A673 (cell line): ENCODE measurements around the gene VWA5A. TPM values are rescaled to one million over a fixed set of nuclear protein-coding genes. Genes with fewer than 3 reads are reported as not detected.

ENCODE experiments used
- BruUV-seq: library from RNA; stranded (reverse); fragments of 400-500 nt; replicated peaks from 2 replicates; lab custom pipeline; 2021; lab: Mats Ljungman, UMichigan
- CTCF ChIA-PET: fragments of 300-600 bp; sonication (Branson Sonifier 250); formaldehyde crosslinking; loops from one replicate; lab custom pipeline; 2022; ENCODE audit warnings: antibody characterized with exemption; lab: Charles Lee
- POLR2A ChIA-PET: fragments of 300-600 bp; sonication (Branson Sonifier 250); formaldehyde crosslinking; loops from one replicate; lab custom pipeline; 2022; ENCODE audit warnings: antibody characterized with exemption; ENCODE audit not compliant: low non-redundant PET; lab: Charles Lee
- DNase-seq: peaks from one replicate; pipeline ENCODE4 v3.0.0-alpha.2; 2015; ENCODE audit warnings: low spot score
- H3K27ac ChIP-seq: fragments of 200-600 bp; sonication (generic); 2 replicates; pipeline ENCODE4 v1.5.1; 2016; ENCODE audit warnings: mixed run types, low read depth, mild to moderate bottlenecking, mixed read lengths, antibody characterized with exemption, low read length; ENCODE audit not compliant: poor library complexity, severe bottlenecking
- H3K27me3 ChIP-seq: fragments of 200-600 bp; sonication (generic); replicated peaks from 2 replicates; pipeline ENCODE4 v1.6.1; 2017; ENCODE audit warnings: mixed run types, low read depth, mild to moderate bottlenecking, mixed read lengths, antibody characterized with exemption, low read length; ENCODE audit not compliant: insufficient read depth, poor library complexity
- H3K36me3 ChIP-seq: fragments of 200-600 bp; sonication (generic); 2 replicates; pipeline ENCODE4 v1.6.1; 2016; ENCODE audit warnings: mixed run types, mild to moderate bottlenecking, mixed read lengths, antibody characterized with exemption, low read length; ENCODE audit not compliant: insufficient read depth, poor library complexity, severe bottlenecking
- H3K4me1 ChIP-seq: fragments of 200-600 bp; sonication (generic); 2 replicates; pipeline ENCODE4 v1.6.1; 2017; ENCODE audit warnings: mixed run types, mild to moderate bottlenecking, mixed read lengths, antibody characterized with exemption, low read length; ENCODE audit not compliant: insufficient read depth, poor library complexity, severe bottlenecking
- H3K4me3 ChIP-seq: fragments of 200-600 bp; sonication (generic); 2 replicates; pipeline ENCODE4 v1.5.1; 2016; ENCODE audit warnings: low read depth, mixed run types, mild to moderate bottlenecking, mixed read lengths, low read length; ENCODE audit not compliant: poor library complexity, severe bottlenecking
- H3K9me3 ChIP-seq: fragments of 200-600 bp; sonication (generic); 2 replicates; pipeline ENCODE4 v1.6.1; 2016; ENCODE audit warnings: mixed run types, low read depth, mild to moderate bottlenecking, mixed read lengths, antibody characterized with exemption, low read length; ENCODE audit not compliant: poor library complexity, severe bottlenecking
- EZH2 ChIP-seq: fragments of 200-600 bp; sonication (generic); IDR thresholded peaks from 2 replicates; pipeline ENCODE4 v1.6.1; 2017; ENCODE audit warnings: borderline replicate concordance, low read depth, mild to moderate bottlenecking, mixed read lengths, antibody characterized with exemption, low read length; ENCODE audit not compliant: poor library complexity, severe bottlenecking
- intact Hi-C: fragments of 100-400 bp; cut with micrococcal nuclease; formaldehyde crosslinking; loops from one replicate; pipeline ENCODE4 v1.10.0; 2022; ENCODE audit not compliant: unreplicated experiment
- total RNA-seq: library from RNA; stranded (reverse); gene quantifications from 2 replicates; pipeline ENCODE4 v1.2.3, GENCODE V29; 2021
- TF ChIP-seq, protein P1 (sequence below): fragments of 300-800, 200-600 bp; sonication (generic); conservative IDR thresholded peaks from 2 replicates; pipeline ENCODE4 v1.5.1; 2017; ENCODE audit warnings: low read depth, mild to moderate bottlenecking, antibody characterized with exemption, low read length, moderate library complexity, mixed read lengths

Gene VWA5A
- total RNA-seq, 1 experiment from 2014 or later, result 11.2 TPM

DNA sequence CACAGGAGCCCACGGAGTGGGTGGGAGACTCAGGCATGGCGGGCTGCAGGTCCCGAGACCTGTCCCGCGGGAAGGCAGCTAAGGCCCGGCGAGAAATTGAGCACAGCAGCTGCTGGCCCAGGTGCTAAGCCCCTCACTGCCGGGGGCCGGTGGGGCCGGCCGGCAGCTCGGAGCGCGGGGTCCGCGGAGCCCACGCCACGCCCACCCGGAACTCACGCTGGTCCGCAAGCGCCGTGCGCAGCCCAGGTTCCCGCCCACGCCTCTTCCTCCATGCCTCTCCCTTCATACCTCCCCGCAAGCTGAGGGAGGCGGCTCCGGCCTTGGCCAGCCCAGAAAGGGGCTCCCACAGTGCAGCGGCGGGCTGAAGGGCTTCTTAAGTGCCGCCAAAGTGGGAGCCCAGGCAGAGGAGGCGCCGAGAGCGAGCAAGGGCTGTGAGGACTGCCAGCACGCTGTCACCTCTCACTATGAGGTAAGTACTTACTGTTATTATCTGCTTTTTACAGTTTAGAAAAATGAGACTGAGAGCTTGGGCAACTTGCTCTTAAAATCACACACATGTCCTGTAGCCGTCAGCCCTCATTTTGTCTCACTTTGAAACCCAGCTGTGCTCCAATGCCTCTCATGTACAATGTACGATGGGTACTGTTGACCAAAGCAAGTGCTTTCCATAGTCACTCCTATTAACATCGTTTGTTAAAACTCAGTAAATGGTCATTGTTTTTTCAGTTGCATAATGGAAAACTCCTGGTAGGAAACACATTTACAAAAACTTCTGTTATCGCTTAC, 55.7 kb downstream of the VWA5A start:
- intact Hi-C loops, result no loop called here
- no peak overlapping the region for H3K4me3 ChIP-seq
- H3K27me3 ChIP-seq, result no peaks in the 10 kb centered on the region
- TF ChIP-seq EZH2, result no peak
- TF ChIP-seq, protein P1, sequence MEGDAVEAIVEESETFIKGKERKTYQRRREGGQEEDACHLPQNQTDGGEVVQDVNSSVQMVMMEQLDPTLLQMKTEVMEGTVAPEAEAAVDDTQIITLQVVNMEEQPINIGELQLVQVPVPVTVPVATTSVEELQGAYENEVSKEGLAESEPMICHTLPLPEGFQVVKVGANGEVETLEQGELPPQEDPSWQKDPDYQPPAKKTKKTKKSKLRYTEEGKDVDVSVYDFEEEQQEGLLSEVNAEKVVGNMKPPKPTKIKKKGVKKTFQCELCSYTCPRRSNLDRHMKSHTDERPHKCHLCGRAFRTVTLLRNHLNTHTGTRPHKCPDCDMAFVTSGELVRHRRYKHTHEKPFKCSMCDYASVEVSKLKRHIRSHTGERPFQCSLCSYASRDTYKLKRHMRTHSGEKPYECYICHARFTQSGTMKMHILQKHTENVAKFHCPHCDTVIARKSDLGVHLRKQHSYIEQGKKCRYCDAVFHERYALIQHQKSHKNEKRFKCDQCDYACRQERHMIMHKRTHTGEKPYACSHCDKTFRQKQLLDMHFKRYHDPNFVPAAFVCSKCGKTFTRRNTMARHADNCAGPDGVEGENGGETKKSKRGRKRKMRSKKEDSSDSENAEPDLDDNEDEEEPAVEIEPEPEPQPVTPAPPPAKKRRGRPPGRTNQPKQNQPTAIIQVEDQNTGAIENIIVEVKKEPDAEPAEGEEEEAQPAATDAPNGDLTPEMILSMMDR, result no peak
- H3K4me1 ChIP-seq, result peaks cover 8% of the 10 kb centered on the region
- BruUV-seq, result no TSS peak
- H3K36me3 ChIP-seq, result no peaks in the 10 kb centered on the region
- ChIA-PET CTCF (no interaction called here), POLR2A (no interaction called here)
- DNase-seq, result no peak
- no peaks in the 10 kb centered on the region for H3K9me3 ChIP-seq
- no peak overlapping the region for H3K27ac ChIP-seq

DNA sequence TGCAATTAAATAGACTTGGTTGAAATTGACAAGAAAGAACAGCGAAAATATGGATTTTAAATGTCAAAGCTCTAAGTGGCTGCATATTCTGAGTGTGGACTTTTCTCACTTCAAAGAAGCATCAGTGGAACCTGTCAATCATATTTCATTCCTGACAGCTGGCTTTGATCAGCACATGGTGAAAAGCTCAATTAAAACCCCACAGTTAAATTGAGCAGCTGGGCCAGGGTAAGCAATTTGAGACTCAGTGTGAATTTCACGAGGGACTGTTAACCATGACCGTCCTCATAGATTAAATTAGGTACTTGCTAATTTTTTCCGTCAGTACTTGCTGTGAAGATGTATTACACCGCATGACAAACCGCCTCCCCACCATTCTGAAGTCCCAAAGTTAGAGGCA, 56.9 kb downstream of the VWA5A start:
- no peak for TF ChIP-seq EZH2
- TF ChIP-seq, protein P1, result no peak
- BruUV-seq, result no TSS peak
- CTCF ChIA-PET, result no interaction called here
- intact Hi-C loops, result no loop called here
- POLR2A ChIA-PET, result no interaction called here
- Histone ChIP-seq H3K4me3 (no peak overlapping the region), H3K27ac (no peak overlapping the region), H3K36me3 (no peaks in the 10 kb centered on the region), H3K27me3 (no peaks in the 10 kb centered on the region), H3K4me1 (peaks cover 8% of the 10 kb centered on the region), H3K9me3 (no peaks in the 10 kb centered on the region)
- peak; percentile 40 for DNase-seq

DNA sequence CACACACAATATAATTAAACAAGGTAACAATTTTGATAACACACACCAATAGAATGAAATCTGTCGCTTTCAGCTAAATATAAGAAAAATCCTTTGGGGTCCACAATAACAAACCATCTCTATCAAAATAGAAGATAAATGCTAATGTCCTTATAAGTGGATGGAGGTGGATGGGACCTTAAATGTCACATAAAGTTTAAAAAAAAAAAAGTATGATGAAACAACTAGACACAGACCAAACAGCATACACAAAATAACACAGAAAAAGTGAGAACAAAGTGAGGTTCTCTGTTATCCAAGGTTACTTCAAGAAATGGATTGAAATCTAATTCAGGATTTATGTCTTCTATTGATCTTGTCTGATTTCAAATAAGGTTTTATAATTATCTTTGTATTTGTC, 57.3 kb downstream of the VWA5A start:
- Histone ChIP-seq H3K27ac (no peak overlapping the region), H3K4me3 (no peak overlapping the region), H3K36me3 (no peaks in the 10 kb centered on the region), H3K4me1 (peaks cover 8% of the 10 kb centered on the region), H3K27me3 (no peaks in the 10 kb centered on the region), H3K9me3 (no peaks in the 10 kb centered on the region)
- intact Hi-C loops, result no loop called here
- no peak for DNase-seq
- no peak for TF ChIP-seq EZH2
- TF ChIP-seq, protein P1, result no peak
- ChIA-PET CTCF (no interaction called here), POLR2A (interaction anchor here (0.6 kb wide), 1 partner anchor 101 kb away, joined by 3 read pairs; no protein-coding TSS in a partner anchor)
- BruUV-seq, result no TSS peak
